H9 (cell line): ENCODE data around the gene INHBB. TPM values are rescaled to one million over a fixed set of nuclear protein-coding genes. Genes with fewer than 3 reads are reported as not detected.

ENCODE experiments used
- DNase-seq: peaks from one replicate; pipeline ENCODE4 v3.0.0-alpha.2; 2017
- H2AFZ ChIP-seq: one replicate; pipeline ENCODE4 v1.6.1; 2013; ENCODE audit warnings: mild to moderate bottlenecking, low read length, control low read depth, moderate library complexity
- H2AK5ac ChIP-seq: 2 replicates; pipeline ENCODE4 v1.6.1; 2013; ENCODE audit warnings: low read length, control low read depth, mixed read lengths; ENCODE audit not compliant: insufficient read length
- H2BK120ac ChIP-seq: one replicate; pipeline ENCODE4 v1.6.1; 2013; ENCODE audit warnings: low read depth, mild to moderate bottlenecking, low read length, control low read depth, inconsistent platforms; ENCODE audit not compliant: poor library complexity, severe bottlenecking
- H2BK12ac ChIP-seq: 2 replicates; pipeline ENCODE4 v1.6.1; 2013; ENCODE audit warnings: low read length, control low read depth, mixed read lengths, low read depth; ENCODE audit not compliant: insufficient read length
- H2BK15ac ChIP-seq: 2 replicates; pipeline ENCODE4 v1.6.1; 2013; ENCODE audit warnings: low read depth, low read length, control low read depth
- H2BK20ac ChIP-seq: one replicate; pipeline ENCODE4 v1.6.1; 2013; ENCODE audit warnings: low read depth, mild to moderate bottlenecking, low read length, control low read depth, inconsistent platforms; ENCODE audit not compliant: poor library complexity, severe bottlenecking
- H2BK5ac ChIP-seq: 2 replicates; pipeline ENCODE4 v1.6.1; 2013; ENCODE audit warnings: low read length, control low read depth, mixed read lengths; ENCODE audit not compliant: insufficient read length
- H3K14ac ChIP-seq: 2 replicates; pipeline ENCODE4 v1.6.1; 2013; ENCODE audit warnings: low read length, control low read depth; ENCODE audit not compliant: insufficient read depth
- H3K18ac ChIP-seq: 2 replicates; pipeline ENCODE4 v1.6.1; 2013; ENCODE audit warnings: low read depth, mild to moderate bottlenecking, mixed read lengths, low read length, control low read depth; ENCODE audit not compliant: insufficient read length
- H3K23ac ChIP-seq: 2 replicates; pipeline ENCODE4 v1.6.1; 2013; ENCODE audit warnings: low read length, control low read depth, mixed read lengths, low read depth; ENCODE audit not compliant: insufficient read length
- H3K23me2 ChIP-seq: 2 replicates; pipeline ENCODE4 v1.6.1; 2013; ENCODE audit warnings: low read depth, mild to moderate bottlenecking, mixed read lengths, low read length, control low read depth; ENCODE audit not compliant: insufficient read length, poor library complexity, severe bottlenecking
- H3K27ac ChIP-seq: 2 replicates; pipeline ENCODE4 v1.5.1; 2013; ENCODE audit warnings: low read length, control low read depth, mixed read lengths, low read depth; ENCODE audit not compliant: insufficient read length
- H3K27me3 ChIP-seq: 2 replicates; pipeline ENCODE4 v1.6.1; 2013; ENCODE audit warnings: low read length, control low read depth, inconsistent platforms; ENCODE audit not compliant: insufficient read depth
- H3K4ac ChIP-seq: 2 replicates; pipeline ENCODE4 v1.6.1; 2013; ENCODE audit warnings: low read depth, mild to moderate bottlenecking, control low read depth, inconsistent platforms, low read length, moderate library complexity
- H3K4me1 ChIP-seq: 2 replicates; pipeline ENCODE4 v1.6.1; 2013; ENCODE audit warnings: low read length, control low read depth, inconsistent platforms; ENCODE audit not compliant: insufficient read depth
- H3K4me2 ChIP-seq: 2 replicates; pipeline ENCODE4 v1.6.1; 2013; ENCODE audit warnings: low read length, control low read depth, mixed read lengths; ENCODE audit not compliant: insufficient read length, insufficient read depth
- H3K56ac ChIP-seq: 2 replicates; pipeline ENCODE4 v1.6.1; 2013; ENCODE audit warnings: low read depth, mild to moderate bottlenecking, mixed read lengths, low read length, control low read depth; ENCODE audit not compliant: insufficient read length
- H3K79me1 ChIP-seq: 2 replicates; pipeline ENCODE4 v1.6.1; 2013; ENCODE audit warnings: low read depth, mild to moderate bottlenecking, moderate library complexity, low read length, control low read depth, inconsistent platforms; ENCODE audit not compliant: insufficient read depth, poor library complexity, severe bottlenecking
- H3K79me2 ChIP-seq: 2 replicates; pipeline ENCODE4 v1.6.1; 2013; ENCODE audit warnings: low read length, control low read depth, inconsistent platforms; ENCODE audit not compliant: insufficient read depth
- H3K9ac ChIP-seq: 2 replicates; pipeline ENCODE4 v1.6.1; 2013; ENCODE audit warnings: low read length, control low read depth, mixed read lengths; ENCODE audit not compliant: insufficient read length; ENCODE audit errors: extremely low read depth
- H3K9me3 ChIP-seq: one replicate; pipeline ENCODE4 v1.6.1; 2013; ENCODE audit warnings: low read depth, low read length, inconsistent platforms; ENCODE audit not compliant: control insufficient read depth
- H3T11ph ChIP-seq: one replicate; pipeline ENCODE4 v1.6.1; 2013; ENCODE audit warnings: mild to moderate bottlenecking, low read length, control low read depth, inconsistent platforms
- H4K20me1 ChIP-seq: one replicate; pipeline ENCODE4 v1.6.1; 2013; ENCODE audit not compliant: control insufficient read depth, insufficient read length, insufficient read depth
- H4K5ac ChIP-seq: 2 replicates; pipeline ENCODE4 v1.6.1; 2013; ENCODE audit warnings: low read depth, mild to moderate bottlenecking, mixed read lengths, low read length, control low read depth; ENCODE audit not compliant: insufficient read length
- H4K8ac ChIP-seq: replicated peaks from 2 replicates; pipeline ENCODE4 v1.6.1; 2013; ENCODE audit warnings: low read length, control low read depth, mixed read lengths, low read depth; ENCODE audit not compliant: insufficient read length
- H4K91ac ChIP-seq: 2 replicates; pipeline ENCODE4 v1.6.1; 2013; ENCODE audit warnings: low read depth, mild to moderate bottlenecking, moderate library complexity, mixed read lengths, low read length, control low read depth; ENCODE audit not compliant: insufficient read length
- H3K27ac Mint-ChIP-seq, 3 experiments: 2 replicates in 2 of 3; 3 replicates in 1 of 3; pipeline ENCODE4 v1.8.0; 2020 to 2021; ENCODE audit warnings: mixed read lengths in 3 of 3, mild to moderate bottlenecking in 1 of 3, moderate library complexity in 1 of 3
- H3K27me3 Mint-ChIP-seq: 2 replicates; pipeline ENCODE4 v1.8.0; 2021; ENCODE audit warnings: low read depth, mild to moderate bottlenecking, moderate library complexity, mixed read lengths
- H3K36me3 Mint-ChIP-seq, 3 experiments: 2 replicates in 2 of 3; 3 replicates in 1 of 3; pipeline ENCODE4 v1.8.0; 2020 to 2021; ENCODE audit warnings: low read depth in 3 of 3, mixed read lengths in 3 of 3; ENCODE audit not compliant: insufficient read depth in 1 of 3
- H3K4me1 Mint-ChIP-seq, 2 experiments: 2 replicates each; pipeline ENCODE4 v1.8.0; 2020; ENCODE audit warnings: mixed read lengths in 2 of 2
- H3K4me3 Mint-ChIP-seq, 2 experiments: 2 replicates in 1 of 2; 3 replicates in 1 of 2; pipeline ENCODE4 v1.8.0; 2020 to 2021; ENCODE audit warnings: mild to moderate bottlenecking in 2 of 2, mixed read lengths in 2 of 2, moderate library complexity in 1 of 2
- H3K9me3 Mint-ChIP-seq, 2 experiments: 2 replicates in 1 of 2; 3 replicates in 1 of 2; pipeline ENCODE4 v1.8.0; 2020; ENCODE audit warnings: mild to moderate bottlenecking in 2 of 2, mixed read lengths in 2 of 2, moderate library complexity in 1 of 2
- CTCF ChIP-seq: fragments of 200-600 bp; sonication (generic); conservative IDR thresholded peaks from 3 replicates; pipeline ENCODE4 v1.8.0; 2021; ENCODE audit warnings: antibody characterized with exemption, mild to moderate bottlenecking
- WGBS: extraction: QIAGEN DNeasy Blood & Tissue Kit; methylation state at CpG from one replicate; pipeline ENCODE4 v1.1.7; 2013; ENCODE audit warnings: missing lambda C conversion rate, low lambda C conversion rate, mixed read lengths; ENCODE audit not compliant: insufficient read length; ENCODE audit errors: extremely low coverage; 5-methylcytosine and 5-hydroxymethylcytosine counted together
- total RNA-seq: library from RNA; stranded (reverse); gene quantifications from 2 replicates; pipeline ENCODE4 v1.2.1, GENCODE V29; 2021

Gene INHBB
- total RNA-seq, 1 experiment from 2014 or later: 0.13 TPM

- Histone ChIP-seq H4K20me1 (no peaks in the 10 kb centered on the region), H2BK120ac (no peak overlapping the region), H3K79me1 (no peaks in the 10 kb centered on the region), H4K8ac (no peak overlapping the region), H3K79me2 (no peaks in the 10 kb centered on the region), H2BK20ac (no peak overlapping the region), H2AFZ (no peak overlapping the region), H3K27me3 (no peaks in the 10 kb centered on the region), H3K23me2 (no peaks in the 10 kb centered on the region), H3K4ac (no peak overlapping the region), H2BK15ac (no peak overlapping the region), H3K9me3 (no peaks in the 10 kb centered on the region), H3K18ac (no peak overlapping the region), H3K14ac (no peak overlapping the region), H3K4me2 (no peak overlapping the region), H3K4me1 (peaks cover 18% of the 10 kb centered on the region), H4K91ac (no peak overlapping the region), H2AK5ac (no peak overlapping the region), H2BK12ac (no peak overlapping the region), H3K27ac (no peak overlapping the region), H3K56ac (no peak overlapping the region), H3K9ac (no peak overlapping the region), H4K5ac (no peak overlapping the region), H2BK5ac (no peak overlapping the region), H3K23ac (no peak overlapping the region), H3T11ph (no peak overlapping the region)
- Mint-ChIP-seq H3K36me3 (no peaks in the 10 kb centered on the region), H3K27ac (no peak overlapping the region), H3K9me3 (peaks cover 0 to 3% of the 10 kb centered on the region in 2 experiments; a peak in 2 of 5 replicates), H3K4me3 (no peak overlapping the region), H3K27me3 (peaks cover 81% of the 10 kb centered on the region), H3K4me1 (peaks cover 24 to 28% of the 10 kb centered on the region in 2 experiments)
- DNase-seq: no peak
- WGBS: no CpG with 5 or more reads among the region's 19 CpGs
- TF ChIP-seq CTCF: no peak
These were observed 31.0 kb downstream of the INHBB start for GRCh38 chr2:120376679-120377640.
